ENCODE results near the gene SFT2D1. TPM values are rescaled to one million over a fixed set of nuclear protein-coding genes. Genes with fewer than 3 reads are reported as not detected.
A peak's percentile ranks its signal among the peaks of the same experiment; 100 is the strongest.
"Not testable (repeated sequence)": the region's sequence is repeated elsewhere in the genome, so short reads cannot be mapped to it uniquely, and the experiment has no call there.

SFT2D1 gene
- 16.0 and 27.6 TPM in 2 replicates for total RNA-seq (2014; rRNA removed; shearing (Covaris generic))

GRCh38 chr6:166342349-166343149 is at the start of gene SFT2D1:
Gene SFT2D1 (minus strand): TSS chr6:166342545. CDS start chr6:166342481, 64 bp downstream.
- peak; percentile 61 for DNase-seq (ENCODE audit: low spot score)

DNA sequence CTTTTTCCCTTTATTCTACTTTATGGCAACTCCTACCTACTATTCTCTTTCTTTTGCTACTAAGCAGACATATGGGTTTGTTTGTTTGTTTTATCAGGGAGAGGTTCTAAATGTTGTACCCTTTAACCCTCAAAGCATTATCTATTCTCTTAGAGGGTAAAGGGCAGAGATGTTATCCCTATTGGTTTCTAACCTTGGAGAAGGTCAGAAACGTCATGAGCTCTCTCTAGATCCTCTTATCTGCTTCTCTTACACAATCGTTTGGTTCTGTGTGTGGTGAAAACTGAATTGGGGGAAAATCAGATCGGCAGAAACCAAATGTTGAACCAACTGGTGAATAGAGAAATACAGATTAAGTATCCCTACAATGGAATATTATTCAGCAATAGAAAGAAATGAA is 46.8 kb upstream of the SFT2D1 start:
- no peak for DNase-seq (ENCODE audit: low spot score)

DNA sequence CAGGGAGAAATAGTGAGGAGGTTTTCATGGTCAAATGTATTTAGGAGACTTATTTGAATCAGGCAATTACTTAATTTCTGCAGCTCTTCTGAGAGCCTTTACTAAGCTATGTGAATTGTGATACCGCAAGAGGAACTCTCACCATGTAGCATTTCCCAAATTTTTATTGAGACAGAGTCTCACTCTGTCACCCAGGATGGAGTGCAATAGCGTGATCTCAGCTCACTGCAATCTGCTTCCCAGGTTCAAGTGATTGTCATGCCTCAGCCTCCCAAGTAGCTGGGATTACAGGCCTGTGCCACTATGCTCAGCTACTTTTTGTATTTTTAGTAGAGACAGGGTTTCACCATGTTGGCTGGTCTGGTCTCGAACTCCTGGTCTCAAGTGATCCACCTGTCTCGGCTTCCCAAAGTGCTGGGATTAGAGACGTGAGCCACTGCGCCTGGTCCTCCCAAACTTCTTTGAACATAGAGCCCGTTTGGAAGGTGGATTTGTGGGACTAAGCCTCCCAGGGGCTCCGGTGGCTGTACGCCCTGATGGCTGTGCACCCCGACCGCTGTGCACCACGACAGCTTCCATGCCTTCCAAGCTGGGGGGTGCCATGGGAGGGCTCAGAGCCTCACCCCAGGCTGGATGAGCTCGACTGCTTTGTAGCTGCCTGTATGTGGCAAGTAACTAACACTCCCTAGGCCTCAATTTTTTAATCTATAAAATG is 46.1 kb upstream of the SFT2D1 start:
- no peak for DNase-seq (ENCODE audit: low spot score)

DNA sequence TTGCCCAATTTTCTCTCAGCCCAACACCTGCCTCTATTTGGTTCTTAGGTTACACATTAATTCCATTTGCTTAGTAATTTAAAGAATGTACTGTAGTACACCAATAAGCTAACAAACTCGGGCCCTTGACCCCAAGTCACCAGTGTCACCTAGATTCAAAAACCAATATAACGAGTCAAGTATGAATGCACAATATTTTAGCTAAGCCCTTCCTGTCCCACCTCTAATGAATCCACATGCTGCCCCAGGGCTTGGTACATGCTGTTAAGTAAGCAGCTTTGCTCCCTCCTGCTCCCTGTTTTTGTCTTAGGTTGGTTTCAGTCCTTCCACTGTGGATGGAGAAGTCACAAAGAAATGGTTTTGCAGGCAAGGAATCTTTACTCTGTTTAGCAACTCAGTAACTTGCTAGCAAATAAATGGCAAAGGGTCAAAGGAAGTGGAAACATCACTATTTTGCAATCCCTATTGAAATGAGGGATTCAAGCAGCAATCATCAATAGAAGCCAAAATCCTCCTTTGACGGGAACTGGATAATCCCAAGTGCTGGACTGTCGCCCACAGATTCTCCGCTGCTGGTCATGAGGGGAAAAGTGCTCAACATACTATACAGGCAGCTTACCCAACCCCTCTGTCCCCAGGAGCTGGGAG is 45.4 kb upstream of the SFT2D1 start:
- DNase-seq (ENCODE audit: low spot score), result no peak

DNA sequence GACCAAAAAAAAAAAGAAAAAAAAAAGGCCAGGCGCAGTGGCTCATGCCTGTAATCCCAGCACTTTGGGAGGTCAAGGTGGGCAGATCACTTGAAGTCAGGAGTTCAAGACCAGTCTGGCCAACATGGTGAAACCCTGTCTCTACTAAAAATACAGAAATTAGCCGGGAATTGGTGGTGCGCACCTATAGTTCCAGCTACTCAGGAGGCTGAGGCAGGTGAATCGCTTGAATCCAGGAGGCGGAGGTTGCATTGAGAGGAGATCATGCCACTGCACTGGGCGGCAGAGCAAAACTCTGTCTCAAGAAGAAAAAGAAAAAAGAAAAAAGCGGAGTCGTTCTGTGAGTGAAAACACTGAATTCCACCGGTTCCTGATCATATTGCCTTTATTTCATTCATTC is 44.8 kb upstream of the SFT2D1 start:
- not testable (repeated sequence) for DNase-seq (ENCODE audit: low spot score)

DNA sequence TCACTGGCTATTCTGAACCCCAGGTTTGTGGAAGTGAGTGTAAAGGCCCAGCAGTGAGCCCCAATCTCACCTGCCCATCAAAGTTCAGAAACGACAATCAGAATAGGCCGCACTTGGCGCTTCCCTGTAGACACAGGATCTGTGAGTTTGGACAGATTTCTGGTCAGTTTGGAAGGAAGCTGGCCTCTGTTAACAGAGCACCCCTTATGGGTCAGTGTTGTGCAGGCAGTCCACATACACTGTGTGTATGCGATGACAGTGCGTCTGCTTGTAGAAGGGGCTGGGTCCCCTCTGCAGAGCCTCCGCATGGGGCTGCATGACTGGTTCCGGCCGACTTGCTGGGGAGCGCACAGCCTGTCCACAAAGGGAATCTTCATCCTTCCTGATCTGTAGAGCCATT is 43.8 kb upstream of the SFT2D1 start:
- DNase-seq (ENCODE audit: low spot score), result no peak

DNA sequence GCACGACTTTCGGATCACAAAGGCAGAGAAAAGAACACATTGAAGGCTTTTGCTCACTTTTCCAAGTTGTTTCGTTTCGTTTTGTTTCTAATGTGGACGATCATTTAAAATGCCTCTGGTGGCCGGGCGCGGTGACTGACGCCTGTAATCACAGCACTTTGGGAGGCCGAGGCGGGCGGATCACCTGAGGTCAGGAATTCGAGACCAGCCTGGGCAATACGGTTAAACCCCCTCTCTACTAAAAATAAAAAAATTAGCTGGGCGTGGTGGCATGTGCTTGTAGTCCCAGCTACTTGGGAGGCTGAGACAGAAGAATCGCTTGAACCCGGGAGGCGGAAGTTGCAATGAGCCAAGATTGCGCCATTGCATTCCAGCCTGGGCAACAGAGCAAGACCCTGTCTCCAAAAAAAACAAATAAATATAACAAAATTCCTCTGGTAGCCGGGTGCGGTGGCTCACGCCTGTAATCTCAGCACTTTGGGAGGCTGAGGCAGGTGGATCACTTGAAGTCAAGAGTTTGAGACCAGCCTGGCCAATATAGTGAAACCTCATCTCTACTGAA is 41.5 kb upstream of the SFT2D1 start:
- DNase-seq (ENCODE audit: low spot score), result not testable (repeated sequence)

DNA sequence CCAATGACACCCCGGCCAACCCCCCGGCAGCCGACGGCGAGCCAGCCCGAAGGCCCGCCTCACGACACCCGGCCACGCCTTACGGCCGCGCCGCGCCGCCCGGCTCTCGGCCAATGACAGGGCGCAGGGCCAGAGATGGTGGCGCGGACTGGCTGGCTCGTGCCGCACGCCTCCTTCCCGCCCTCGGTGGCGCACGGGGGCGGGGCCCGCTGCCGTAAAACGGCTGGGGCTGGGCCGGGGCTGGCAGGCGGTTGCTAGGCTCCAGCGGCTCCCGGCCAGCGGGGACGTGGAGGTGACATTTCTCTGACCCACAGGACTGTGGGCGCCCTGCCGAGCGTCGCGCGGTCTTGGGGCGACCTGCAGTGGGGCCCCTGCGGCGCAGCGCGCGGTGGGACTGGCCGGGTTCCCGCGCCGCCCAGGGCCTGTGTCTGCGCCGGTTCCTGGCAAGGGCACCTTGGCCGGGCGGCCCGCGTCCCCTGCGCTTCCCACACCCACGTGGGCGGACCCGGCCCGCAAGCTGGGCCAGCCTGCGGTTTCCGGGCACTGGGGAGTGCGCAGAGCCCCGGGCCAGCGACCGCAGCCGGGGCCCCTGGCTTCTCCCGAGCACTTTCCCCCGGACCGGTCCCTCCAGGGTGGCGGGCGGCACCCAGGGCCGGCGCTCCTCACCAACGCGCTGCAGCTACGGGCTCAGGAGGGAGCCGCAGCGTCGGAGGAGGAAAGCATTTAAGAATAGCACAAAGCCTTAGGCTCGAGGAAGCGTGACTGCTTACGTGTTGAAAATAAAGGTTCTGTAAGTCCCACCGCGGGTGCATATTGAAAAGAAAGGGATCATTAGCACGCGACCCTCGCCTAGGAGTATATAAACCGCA is 40.8 kb upstream of the SFT2D1 start, which contains the start of gene MPC1:
MPC1 (minus strand) TSS at position 8 of the 869 bp plus-strand sequence. CDS start 64 bp downstream, outside the sequence.
- peak; percentile 85 for DNase-seq (ENCODE audit: low spot score)

DNA sequence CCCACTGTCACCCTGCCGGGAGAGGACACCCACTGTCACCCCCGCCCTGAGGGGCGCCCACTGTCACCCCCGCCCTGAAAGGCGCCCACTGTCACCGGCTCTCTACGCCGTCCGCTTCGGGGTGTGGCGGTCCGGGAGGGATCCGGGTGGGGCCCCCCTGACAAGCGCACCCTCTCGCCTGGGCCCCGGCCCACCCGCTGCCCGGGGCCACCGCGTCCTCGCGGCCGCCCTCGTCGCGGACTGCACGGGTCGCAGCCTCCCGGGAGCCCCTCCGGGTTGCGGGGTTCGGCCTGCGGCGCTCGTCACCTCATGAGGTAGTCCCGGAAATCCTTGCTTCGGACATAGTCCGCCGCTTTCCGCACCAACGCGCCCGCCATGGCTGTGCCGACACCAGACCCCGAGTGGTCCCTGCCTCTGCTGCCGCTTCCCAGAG is 40.2 kb upstream of the SFT2D1 start:
- no peak for DNase-seq (ENCODE audit: low spot score)

GRCh38 chr6:166381733-166382499 is 39.6 kb upstream of the SFT2D1 start:
- DNase-seq (ENCODE audit: low spot score), result peak; percentile 20

GRCh38 chr6:166381381-166381732 is 39.0 kb upstream of the SFT2D1 start:
- DNase-seq (ENCODE audit: low spot score), result no peak

DNA sequence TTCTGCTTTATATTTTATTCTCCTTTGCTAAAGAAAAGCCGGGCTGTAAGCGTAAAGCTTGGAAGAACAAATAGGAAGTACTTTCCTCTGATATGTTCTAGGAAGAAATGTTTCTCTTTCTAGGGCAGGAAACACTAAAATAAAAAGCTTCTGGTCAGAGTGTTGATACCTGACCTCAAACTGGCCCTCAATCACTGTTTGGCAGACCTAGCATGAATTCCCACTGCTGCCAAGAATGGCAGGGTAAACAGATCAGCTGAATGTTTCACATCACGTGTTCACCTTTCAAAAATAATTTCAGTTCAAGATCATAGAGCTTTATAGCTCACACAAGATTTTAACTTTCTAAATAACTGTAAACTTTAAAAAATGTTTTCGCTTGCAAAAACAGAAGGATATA is 37.5 kb upstream of the SFT2D1 start:
- no peak for DNase-seq (ENCODE audit: low spot score)

GRCh38 chr6:166379103-166379586 is 36.8 kb upstream of the SFT2D1 start:
- DNase-seq (ENCODE audit: low spot score), result no peak

DNA sequence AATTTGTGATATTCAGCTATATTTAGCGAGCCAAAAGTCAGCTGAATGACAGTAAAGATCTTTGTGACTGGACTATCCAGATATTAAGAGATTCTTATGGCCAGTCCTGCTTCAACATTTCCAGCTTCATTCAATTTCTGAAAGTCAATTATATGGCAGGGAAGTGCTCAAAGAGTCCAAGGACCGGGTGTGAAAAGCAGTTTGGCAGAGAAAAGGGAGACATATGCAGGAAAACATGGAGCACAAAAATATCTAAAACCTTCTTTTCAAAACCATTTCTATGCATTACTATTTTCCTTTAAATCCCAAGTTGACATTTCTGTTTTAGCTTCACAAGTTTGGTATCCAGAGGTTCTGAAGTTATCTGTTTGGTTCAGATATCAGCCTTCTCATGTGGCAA is 35.4 kb upstream of the SFT2D1 start:
- no peak for DNase-seq (ENCODE audit: low spot score)

DNA sequence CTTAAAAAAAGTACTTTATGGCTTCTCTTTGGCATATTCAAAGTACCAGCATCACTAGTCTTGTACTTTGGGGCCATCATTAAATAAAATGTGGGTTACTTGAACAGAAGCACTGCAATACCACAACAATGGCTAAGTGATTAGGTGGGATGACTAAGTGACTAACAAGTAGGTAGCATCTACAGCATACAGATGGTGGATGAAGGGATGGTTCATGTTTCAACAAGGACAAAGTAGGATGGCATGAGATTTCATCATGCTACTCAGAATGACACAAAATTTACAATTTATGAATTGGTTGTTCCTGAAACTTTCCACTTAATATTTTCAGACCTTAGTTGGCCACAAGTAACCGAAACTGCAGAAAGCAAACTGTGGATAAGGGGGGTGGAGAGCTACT is 32.7 kb upstream of the SFT2D1 start:
- no peak for DNase-seq (ENCODE audit: low spot score)

GRCh38 chr6:166370489-166370888 is 28.1 kb upstream of the SFT2D1 start:
- DNase-seq (ENCODE audit: low spot score), result no peak

- no peak for DNase-seq (ENCODE audit: low spot score)
Observed at GRCh38 chr6:166369782-166370181, 27.4 kb upstream of the SFT2D1 start.

GRCh38 chr6:166366921-166367320 is 24.6 kb upstream of the SFT2D1 start:
- no peak for DNase-seq (ENCODE audit: low spot score)

GRCh38 chr6:166365806-166366205 is 23.5 kb upstream of the SFT2D1 start:
- no peak for DNase-seq (ENCODE audit: low spot score)

GRCh38 chr6:166365221-166365620 is 22.9 kb upstream of the SFT2D1 start:
- no peak for DNase-seq (ENCODE audit: low spot score)
